NCI-H226 (cell line): ENCODE measurements around the gene TBC1D16.

Experiments
- DNase-seq: peaks from one replicate; pipeline ENCODE4 v3.0.0-alpha.2; 2015

TBC1D16 gene

GRCh38 chr17:80035687-80035936 is at the start of gene TBC1D16:
TBC1D16 (minus strand) TSS chr17:80035872; CDS start chr17:80013547, 22,325 bp downstream.
- no peak for DNase-seq

- no peak for DNase-seq
Observed at GRCh38 chr17:80084773-80085172, 49.1 kb upstream of the TBC1D16 start.

GRCh38 chr17:80083136-80083661 is 47.5 kb upstream of the TBC1D16 start:
- DNase-seq: no peak

- no peak for DNase-seq
Observed at GRCh38 chr17:80082403-80083135, 46.9 kb upstream of the TBC1D16 start.

GRCh38 chr17:80081596-80081995 is 45.9 kb upstream of the TBC1D16 start:
- DNase-seq: no peak

GRCh38 chr17:80080081-80080480 is 44.4 kb upstream of the TBC1D16 start:
- no peak for DNase-seq

GRCh38 chr17:80072410-80072809 is 36.7 kb upstream of the TBC1D16 start:
- no peak for DNase-seq

GRCh38 chr17:80071116-80071841 is 35.6 kb upstream of the TBC1D16 start:
- DNase-seq: no peak

GRCh38 chr17:80070375-80071115 is 34.9 kb upstream of the TBC1D16 start:
- no peak for DNase-seq

- no peak for DNase-seq
Observed at GRCh38 chr17:80068301-80069222, 32.9 kb upstream of the TBC1D16 start.

- DNase-seq: no peak
Observed at GRCh38 chr17:80067393-80067986, 31.8 kb upstream of the TBC1D16 start.

GRCh38 chr17:80065478-80066170 is 30.0 kb upstream of the TBC1D16 start:
- DNase-seq: no peak

- DNase-seq: no peak
Observed at GRCh38 chr17:80064696-80065095, 29.0 kb upstream of the TBC1D16 start.

- no peak for DNase-seq
Observed at GRCh38 chr17:80063830-80064585, 28.3 kb upstream of the TBC1D16 start.

- DNase-seq: no peak
Observed at GRCh38 chr17:80061421-80061820, 25.7 kb upstream of the TBC1D16 start.

GRCh38 chr17:80060644-80061043 is 25.0 kb upstream of the TBC1D16 start:
- no peak for DNase-seq

- no peak for DNase-seq
Observed at GRCh38 chr17:80058311-80058955, 22.8 kb upstream of the TBC1D16 start.

- DNase-seq: no peak
Observed at GRCh38 chr17:80055597-80055996, 19.9 kb upstream of the TBC1D16 start.

- no peak for DNase-seq
Observed at GRCh38 chr17:80053102-80053501, 17.4 kb upstream of the TBC1D16 start.

GRCh38 chr17:80051681-80052080 is 16.0 kb upstream of the TBC1D16 start:
- DNase-seq: no peak
